SK-N-SH treated with all-trans-retinoic acid at 6 μM for 48 hours (cell line): ENCODE data around the gene LIPN.

Experiments
- RARB ChIP-seq: fragments of 250-450 bp; sonication (Bioruptor Pico); IDR thresholded peaks from 2 replicates; pipeline ENCODE4 v1.8.0; 2021; ENCODE audit warnings: mild to moderate bottlenecking, moderate library complexity
- SNAI2 ChIP-seq: fragments of 250-450 bp; sonication (Bioruptor Pico); IDR thresholded peaks from 2 replicates; pipeline ENCODE4 v1.5.0; 2020; ENCODE audit warnings: mild to moderate bottlenecking, moderate library complexity
- TCF4 ChIP-seq: fragments of 250-450 bp; sonication (Bioruptor Pico); IDR thresholded peaks from 2 replicates; pipeline ENCODE4 v1.8.0; 2021; ENCODE audit warnings: mild to moderate bottlenecking, moderate library complexity, borderline replicate concordance
- ZFP30 ChIP-seq: fragments of 450-650 bp; formaldehyde crosslinking; IDR thresholded peaks from 2 replicates; pipeline ENCODE4 v1.5.0; 2022; ENCODE audit warnings: mild to moderate bottlenecking, moderate library complexity
- ZNF70 ChIP-seq: fragments of 450-650 bp; formaldehyde crosslinking; IDR thresholded peaks from 2 replicates; pipeline ENCODE4 v1.5.0; 2020; ENCODE audit warnings: mild to moderate bottlenecking, moderate library complexity
- TF ChIP-seq, protein P1 (sequence below): fragments of 250-450 bp; sonication (Bioruptor Pico); IDR thresholded peaks from 2 replicates; pipeline ENCODE4 v1.8.0; 2020; ENCODE audit warnings: mild to moderate bottlenecking, moderate library complexity, borderline replicate concordance
- TF ChIP-seq, protein P2 (sequence below): fragments of 250-450 bp; sonication (Bioruptor Pico); IDR thresholded peaks from 2 replicates; pipeline ENCODE4 v1.5.1; 2020; ENCODE audit warnings: low read depth, mild to moderate bottlenecking, moderate library complexity
- TF ChIP-seq, protein P3 (sequence below): fragments of 250-450 bp; sonication (Bioruptor Pico); IDR thresholded peaks from 2 replicates; pipeline ENCODE4 v1.5.1; 2021; ENCODE audit warnings: mild to moderate bottlenecking, moderate library complexity

DNA sequence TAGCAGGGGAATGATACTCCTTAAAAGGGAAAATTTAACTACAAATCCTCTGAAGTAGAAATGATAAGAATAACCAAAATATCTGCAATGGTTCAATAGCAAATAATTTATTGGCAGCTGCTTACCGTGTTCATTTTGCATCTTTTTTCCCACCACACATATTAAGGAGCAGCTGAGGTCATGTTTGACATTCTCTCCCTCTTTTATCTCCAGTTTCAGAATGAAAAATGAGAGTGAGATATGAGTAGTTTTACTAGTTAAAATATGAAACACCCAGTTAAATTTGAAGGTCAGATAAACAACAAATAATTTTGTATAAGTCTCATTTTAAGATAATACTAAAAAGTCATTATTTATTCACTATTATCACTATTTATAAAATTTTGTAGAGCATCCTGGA lies 3.1 kb downstream of the LIPN start:
- TF ChIP-seq ZNF70 (CRISPR knock-in tag) (no peak), ZFP30 (CRISPR knock-in tag) (no peak), TCF4 (CRISPR knock-in tag) (no peak), SNAI2 (no peak), RARB (no peak)
- TF ChIP-seq, protein P1, sequence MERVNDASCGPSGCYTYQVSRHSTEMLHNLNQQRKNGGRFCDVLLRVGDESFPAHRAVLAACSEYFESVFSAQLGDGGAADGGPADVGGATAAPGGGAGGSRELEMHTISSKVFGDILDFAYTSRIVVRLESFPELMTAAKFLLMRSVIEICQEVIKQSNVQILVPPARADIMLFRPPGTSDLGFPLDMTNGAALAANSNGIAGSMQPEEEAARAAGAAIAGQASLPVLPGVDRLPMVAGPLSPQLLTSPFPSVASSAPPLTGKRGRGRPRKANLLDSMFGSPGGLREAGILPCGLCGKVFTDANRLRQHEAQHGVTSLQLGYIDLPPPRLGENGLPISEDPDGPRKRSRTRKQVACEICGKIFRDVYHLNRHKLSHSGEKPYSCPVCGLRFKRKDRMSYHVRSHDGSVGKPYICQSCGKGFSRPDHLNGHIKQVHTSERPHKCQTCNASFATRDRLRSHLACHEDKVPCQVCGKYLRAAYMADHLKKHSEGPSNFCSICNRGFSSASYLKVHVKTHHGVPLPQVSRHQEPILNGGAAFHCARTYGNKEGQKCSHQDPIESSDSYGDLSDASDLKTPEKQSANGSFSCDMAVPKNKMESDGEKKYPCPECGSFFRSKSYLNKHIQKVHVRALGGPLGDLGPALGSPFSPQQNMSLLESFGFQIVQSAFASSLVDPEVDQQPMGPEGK = no peak
- TF ChIP-seq, protein P2, sequence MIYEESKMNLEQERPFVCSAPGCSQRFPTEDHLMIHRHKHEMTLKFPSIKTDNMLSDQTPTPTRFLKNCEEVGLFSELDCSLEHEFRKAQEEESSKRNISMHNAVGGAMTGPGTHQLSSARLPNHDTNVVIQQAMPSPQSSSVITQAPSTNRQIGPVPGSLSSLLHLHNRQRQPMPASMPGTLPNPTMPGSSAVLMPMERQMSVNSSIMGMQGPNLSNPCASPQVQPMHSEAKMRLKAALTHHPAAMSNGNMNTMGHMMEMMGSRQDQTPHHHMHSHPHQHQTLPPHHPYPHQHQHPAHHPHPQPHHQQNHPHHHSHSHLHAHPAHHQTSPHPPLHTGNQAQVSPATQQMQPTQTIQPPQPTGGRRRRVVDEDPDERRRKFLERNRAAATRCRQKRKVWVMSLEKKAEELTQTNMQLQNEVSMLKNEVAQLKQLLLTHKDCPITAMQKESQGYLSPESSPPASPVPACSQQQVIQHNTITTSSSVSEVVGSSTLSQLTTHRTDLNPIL = no peak
- TF ChIP-seq, protein P3, sequence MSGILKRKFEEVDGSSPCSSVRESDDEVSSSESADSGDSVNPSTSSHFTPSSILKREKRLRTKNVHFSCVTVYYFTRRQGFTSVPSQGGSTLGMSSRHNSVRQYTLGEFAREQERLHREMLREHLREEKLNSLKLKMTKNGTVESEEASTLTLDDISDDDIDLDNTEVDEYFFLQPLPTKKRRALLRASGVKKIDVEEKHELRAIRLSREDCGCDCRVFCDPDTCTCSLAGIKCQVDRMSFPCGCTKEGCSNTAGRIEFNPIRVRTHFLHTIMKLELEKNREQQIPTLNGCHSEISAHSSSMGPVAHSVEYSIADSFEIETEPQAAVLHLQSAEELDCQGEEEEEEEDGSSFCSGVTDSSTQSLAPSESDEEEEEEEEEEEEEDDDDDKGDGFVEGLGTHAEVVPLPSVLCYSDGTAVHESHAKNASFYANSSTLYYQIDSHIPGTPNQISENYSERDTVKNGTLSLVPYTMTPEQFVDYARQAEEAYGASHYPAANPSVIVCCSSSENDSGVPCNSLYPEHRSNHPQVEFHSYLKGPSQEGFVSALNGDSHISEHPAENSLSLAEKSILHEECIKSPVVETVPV (CRISPR knock-in tag) = no peak
